ENCODE data around the gene MCC.

The MCC gene

GRCh38 chr5:113233606-113234005 is 254.6 kb downstream of the MCC start:
- H3K9ac ChIP-seq (ENCODE audit: low read length), result no peak overlapping the region
- H3K4me3 ChIP-seq (ENCODE audit: insufficient read depth in 1 of 2, low read depth in 1 of 2, low read length in 2 of 2), result no peak overlapping the region
- peaks cover 11% of the 10 kb centered on the region for H3K79me1 ChIP-seq (replicated peaks; ENCODE audit: low read length, poor library complexity, severe bottlenecking)
- H2BK15ac ChIP-seq (ENCODE audit: low read depth, poor library complexity, severe bottlenecking), result no peak overlapping the region
- no peak overlapping the region for H3K4ac ChIP-seq (ENCODE audit: low read depth in 1 of 2, low read length in 2 of 2)
- no peak overlapping the region for H2BK5ac ChIP-seq (ENCODE audit: low read depth, low read length, poor library complexity, severe bottlenecking)
- H2AK5ac ChIP-seq (ENCODE audit: low read length, severe bottlenecking), result no peak overlapping the region
- no peak overlapping the region for H3K14ac ChIP-seq (ENCODE audit: low read length in 2 of 2)
- H2BK120ac ChIP-seq (ENCODE audit: low read depth, low read length), result no peak overlapping the region
- WGBS, result no CpG with 5 or more reads among the region's 1 CpG
- no peak overlapping the region for H3K4me2 ChIP-seq (ENCODE audit: low read length, poor library complexity, severe bottlenecking)
- no peak overlapping the region for H2AFZ ChIP-seq (ENCODE audit: low read depth, low read length)
- no peak overlapping the region for H3K23ac ChIP-seq (ENCODE audit: low read length in 2 of 2)
- H3K9me3 ChIP-seq (ENCODE audit: control insufficient read depth, low read length), result no peaks in the 10 kb centered on the region
- no peak overlapping the region for H3K27ac ChIP-seq (ENCODE audit: low read length, poor library complexity, severe bottlenecking)
- H4K91ac ChIP-seq (ENCODE audit: low read length), result no peak overlapping the region
- no peaks in the 10 kb centered on the region for H3K27me3 ChIP-seq (ENCODE audit: control insufficient read depth in 1 of 2, insufficient read depth in 1 of 2, low read length in 2 of 2)
- no peak overlapping the region for H4K8ac ChIP-seq (ENCODE audit: low read length)
- H2BK12ac ChIP-seq (ENCODE audit: low read length in 2 of 2), result no peak overlapping the region
- H3K36me3 ChIP-seq (ENCODE audit: control insufficient read depth in 1 of 2, insufficient read depth in 2 of 2, low read depth in 1 of 2, low read length in 2 of 2), result no peaks in the 10 kb centered on the region
- DNase-seq, result no peak
- no peak overlapping the region for H3K18ac ChIP-seq (ENCODE audit: low read depth in 1 of 2, low read length in 2 of 2)
- H3K4me1 ChIP-seq (ENCODE audit: control insufficient read depth, insufficient read depth, low read depth, low read length), result peaks cover 2% of the 10 kb centered on the region

- Histone ChIP-seq H3K23ac (ENCODE audit: low read length in 2 of 2) (no peak overlapping the region), H2BK5ac (ENCODE audit: low read depth, low read length, poor library complexity, severe bottlenecking) (no peak overlapping the region), H3K4me2 (ENCODE audit: low read length, poor library complexity, severe bottlenecking) (no peak overlapping the region), H3K27me3 (ENCODE audit: control insufficient read depth in 1 of 2, insufficient read depth in 1 of 2, low read length in 2 of 2) (no peaks in the 10 kb centered on the region), H3K4ac (ENCODE audit: low read depth in 1 of 2, low read length in 2 of 2) (no peak overlapping the region), H3K18ac (ENCODE audit: low read depth in 1 of 2, low read length in 2 of 2) (no peak overlapping the region), H3K9me3 (ENCODE audit: control insufficient read depth, low read length) (no peaks in the 10 kb centered on the region), H4K8ac (ENCODE audit: low read length) (no peak overlapping the region), H3K27ac (ENCODE audit: low read length, poor library complexity, severe bottlenecking) (no peak overlapping the region), H2AK5ac (ENCODE audit: low read length, severe bottlenecking) (no peak overlapping the region), H3K79me1 (replicated peaks; ENCODE audit: low read length, poor library complexity, severe bottlenecking) (peaks cover 8% of the 10 kb centered on the region), H3K4me3 (ENCODE audit: insufficient read depth in 1 of 2, low read depth in 1 of 2, low read length in 2 of 2) (peak overlapping the region in 1 of 2 experiments; percentile 4), H3K9ac (ENCODE audit: low read length) (peak overlapping the region; percentile 46), H3K14ac (ENCODE audit: low read length in 2 of 2) (no peak overlapping the region), H2AFZ (ENCODE audit: low read depth, low read length) (no peak overlapping the region), H3K36me3 (ENCODE audit: control insufficient read depth in 1 of 2, insufficient read depth in 2 of 2, low read depth in 1 of 2, low read length in 2 of 2) (no peaks in the 10 kb centered on the region), H4K91ac (ENCODE audit: low read length) (no peak overlapping the region), H2BK12ac (ENCODE audit: low read length in 2 of 2) (no peak overlapping the region), H2BK120ac (ENCODE audit: low read depth, low read length) (no peak overlapping the region), H2BK15ac (ENCODE audit: low read depth, poor library complexity, severe bottlenecking) (no peak overlapping the region), H3K4me1 (ENCODE audit: control insufficient read depth, insufficient read depth, low read depth, low read length) (peaks cover 2% of the 10 kb centered on the region)
- no peak for DNase-seq
- 100% methylated on average over 1 of the region's 2 CpGs for WGBS
These were observed 255.6 kb downstream of the MCC start for GRCh38 chr5:113232667-113233066.

- H4K91ac ChIP-seq (ENCODE audit: low read length), result no peak overlapping the region
- H3K9ac ChIP-seq (ENCODE audit: low read length), result peak overlapping the region; percentile 46
- H3K23ac ChIP-seq (ENCODE audit: low read length in 2 of 2), result no peak overlapping the region
- peak overlapping the region in 1 of 2 experiments; percentile 4 for H3K4me3 ChIP-seq (ENCODE audit: insufficient read depth in 1 of 2, low read depth in 1 of 2, low read length in 2 of 2)
- no peak overlapping the region for H2BK5ac ChIP-seq (ENCODE audit: low read depth, low read length, poor library complexity, severe bottlenecking)
- no peaks in the 10 kb centered on the region for H3K9me3 ChIP-seq (ENCODE audit: control insufficient read depth, low read length)
- peaks cover 2% of the 10 kb centered on the region for H3K4me1 ChIP-seq (ENCODE audit: control insufficient read depth, insufficient read depth, low read depth, low read length)
- no peak overlapping the region for H3K4me2 ChIP-seq (ENCODE audit: low read length, poor library complexity, severe bottlenecking)
- no peaks in the 10 kb centered on the region for H3K36me3 ChIP-seq (ENCODE audit: control insufficient read depth in 1 of 2, insufficient read depth in 2 of 2, low read depth in 1 of 2, low read length in 2 of 2)
- H3K79me1 ChIP-seq (replicated peaks; ENCODE audit: low read length, poor library complexity, severe bottlenecking), result peaks cover 5% of the 10 kb centered on the region
- H2AK5ac ChIP-seq (ENCODE audit: low read length, severe bottlenecking), result no peak overlapping the region
- no peak overlapping the region for H2BK15ac ChIP-seq (ENCODE audit: low read depth, poor library complexity, severe bottlenecking)
- H2BK120ac ChIP-seq (ENCODE audit: low read depth, low read length), result no peak overlapping the region
- H3K14ac ChIP-seq (ENCODE audit: low read length in 2 of 2), result no peak overlapping the region
- no peak overlapping the region for H4K8ac ChIP-seq (ENCODE audit: low read length)
- no peak overlapping the region for H3K18ac ChIP-seq (ENCODE audit: low read depth in 1 of 2, low read length in 2 of 2)
- no peak overlapping the region for H2BK12ac ChIP-seq (ENCODE audit: low read length in 2 of 2)
- H3K4ac ChIP-seq (ENCODE audit: low read depth in 1 of 2, low read length in 2 of 2), result no peak overlapping the region
- H2AFZ ChIP-seq (ENCODE audit: low read depth, low read length), result no peak overlapping the region
- 92% methylated on average over 2 of the region's 2 CpGs for WGBS
- DNase-seq, result no peak
- no peak overlapping the region for H3K27ac ChIP-seq (ENCODE audit: low read length, poor library complexity, severe bottlenecking)
- no peaks in the 10 kb centered on the region for H3K27me3 ChIP-seq (ENCODE audit: control insufficient read depth in 1 of 2, insufficient read depth in 1 of 2, low read length in 2 of 2)
These were observed 256.0 kb downstream of the MCC start for GRCh38 chr5:113232221-113232620.

DNA sequence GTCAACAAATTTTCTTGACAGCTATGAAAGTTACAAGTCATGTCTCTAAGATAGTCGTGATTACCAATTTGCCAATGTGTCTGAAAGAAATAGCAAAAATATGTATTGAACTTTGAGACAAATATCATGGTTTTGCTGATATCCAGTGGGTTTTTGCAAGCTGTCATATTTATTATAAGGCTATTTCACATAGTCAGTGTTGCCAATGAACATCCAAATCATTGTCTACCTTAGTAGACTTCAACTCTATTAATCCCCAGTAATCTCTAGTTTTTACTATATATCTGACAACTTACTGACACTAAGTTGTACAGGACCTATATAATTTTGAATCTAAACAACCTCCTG is 256.6 kb downstream of the MCC start:
- DNase-seq, result no peak
- H3K36me3 ChIP-seq (ENCODE audit: control insufficient read depth in 1 of 2, insufficient read depth in 2 of 2, low read depth in 1 of 2, low read length in 2 of 2), result no peaks in the 10 kb centered on the region
- no peak overlapping the region for H2BK5ac ChIP-seq (ENCODE audit: low read depth, low read length, poor library complexity, severe bottlenecking)
- H3K27me3 ChIP-seq (ENCODE audit: control insufficient read depth in 1 of 2, insufficient read depth in 1 of 2, low read length in 2 of 2), result no peaks in the 10 kb centered on the region
- no peak overlapping the region for H2AK5ac ChIP-seq (ENCODE audit: low read length, severe bottlenecking)
- H2BK120ac ChIP-seq (ENCODE audit: low read depth, low read length), result no peak overlapping the region
- no peak overlapping the region for H3K23ac ChIP-seq (ENCODE audit: low read length in 2 of 2)
- peak overlapping the region; percentile 23 for H3K9ac ChIP-seq (ENCODE audit: low read length)
- peaks cover under 1% of the 10 kb centered on the region for H3K4me1 ChIP-seq (ENCODE audit: control insufficient read depth, insufficient read depth, low read depth, low read length)
- H3K4ac ChIP-seq (ENCODE audit: low read depth in 1 of 2, low read length in 2 of 2), result no peak overlapping the region
- peaks cover 5% of the 10 kb centered on the region for H3K79me1 ChIP-seq (replicated peaks; ENCODE audit: low read length, poor library complexity, severe bottlenecking)
- H3K27ac ChIP-seq (ENCODE audit: low read length, poor library complexity, severe bottlenecking), result no peak overlapping the region
- no peak overlapping the region for H4K91ac ChIP-seq (ENCODE audit: low read length)
- WGBS, result 50% methylated on average over 1 of the region's 1 CpG
- H3K4me3 ChIP-seq (ENCODE audit: insufficient read depth in 1 of 2, low read depth in 1 of 2, low read length in 2 of 2), result no peak overlapping the region
- no peak overlapping the region for H4K8ac ChIP-seq (ENCODE audit: low read length)
- no peak overlapping the region for H2AFZ ChIP-seq (ENCODE audit: low read depth, low read length)
- H3K9me3 ChIP-seq (ENCODE audit: control insufficient read depth, low read length), result no peaks in the 10 kb centered on the region
- H3K14ac ChIP-seq (ENCODE audit: low read length in 2 of 2), result no peak overlapping the region
- no peak overlapping the region for H3K18ac ChIP-seq (ENCODE audit: low read depth in 1 of 2, low read length in 2 of 2)
- H2BK15ac ChIP-seq (ENCODE audit: low read depth, poor library complexity, severe bottlenecking), result no peak overlapping the region
- H3K4me2 ChIP-seq (ENCODE audit: low read length, poor library complexity, severe bottlenecking), result no peak overlapping the region
- no peak overlapping the region for H2BK12ac ChIP-seq (ENCODE audit: low read length in 2 of 2)
